GM21390 (cell line): ENCODE results near the gene TRPT1.

Experiments
- ATAC-seq: cut with Tn5 transposase; IDR thresholded peaks from one replicate; pipeline ENCODE4 v1.9.1; 2021; ENCODE audit not compliant: unreplicated experiment

The TRPT1 gene

GRCh38 chr11:64210301-64211020, 15.5 kb downstream of the TRPT1 start:
- ATAC-seq = no peak

DNA sequence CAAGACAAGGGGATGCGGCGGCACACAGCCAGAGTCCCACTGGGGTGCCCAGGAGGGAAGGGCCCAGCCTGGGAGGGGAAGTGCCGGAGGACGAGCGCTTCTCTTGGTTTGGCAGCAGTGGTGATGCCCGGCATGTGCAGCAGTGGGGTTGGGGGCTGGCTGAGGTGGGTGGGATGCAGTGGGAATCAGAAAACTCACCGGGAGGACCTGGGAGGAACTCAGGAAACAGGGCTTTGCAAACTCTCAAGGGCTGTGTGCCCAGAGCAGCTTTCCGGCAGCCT, 16.5 kb downstream of the TRPT1 start:
- no peak for ATAC-seq

DNA sequence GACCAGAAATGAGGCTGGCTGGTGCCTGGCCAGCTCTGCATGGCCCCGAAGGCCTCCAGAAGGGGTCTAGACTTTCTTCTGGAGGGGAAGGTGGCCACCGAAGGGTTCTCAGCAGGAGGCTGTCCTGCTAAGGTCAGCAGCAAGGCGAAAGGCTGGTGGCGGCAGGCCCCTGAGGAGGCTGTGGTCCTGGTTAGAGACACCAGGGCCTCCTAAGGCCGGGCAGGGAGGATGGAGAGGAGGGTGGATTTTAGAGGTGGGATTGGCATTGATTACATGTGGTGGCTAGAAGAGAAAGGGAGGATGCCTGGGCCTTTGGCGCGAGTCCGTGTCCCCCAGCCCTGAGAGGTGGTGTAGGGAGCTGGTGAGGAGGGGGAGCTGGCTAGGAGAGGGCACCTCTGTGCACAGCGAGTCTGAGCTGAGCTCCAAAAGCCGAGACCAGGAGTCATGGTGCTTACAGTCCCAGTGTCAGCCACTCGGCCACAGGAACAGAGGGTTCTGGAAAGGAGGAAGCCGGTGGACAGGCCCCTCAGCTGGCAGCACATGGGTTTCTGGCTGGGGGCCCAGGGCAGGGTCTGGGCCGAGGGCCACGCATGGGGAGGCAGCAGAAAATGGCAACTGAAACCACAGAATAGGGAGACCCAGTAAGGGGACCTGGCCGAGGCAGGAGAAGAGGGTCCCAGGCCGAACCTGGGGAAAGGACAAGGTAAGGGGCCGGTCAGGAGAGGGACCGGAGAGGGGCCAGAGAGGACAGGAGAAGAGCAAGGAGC, 17.0 kb downstream of the TRPT1 start:
- ATAC-seq = no peak

- no peak for ATAC-seq
Measured at GRCh38 chr11:64208086-64208795, 17.7 kb downstream of the TRPT1 start.

- peak; percentile 56 for ATAC-seq
Measured at GRCh38 chr11:64207256-64208085, 18.5 kb downstream of the TRPT1 start.

DNA sequence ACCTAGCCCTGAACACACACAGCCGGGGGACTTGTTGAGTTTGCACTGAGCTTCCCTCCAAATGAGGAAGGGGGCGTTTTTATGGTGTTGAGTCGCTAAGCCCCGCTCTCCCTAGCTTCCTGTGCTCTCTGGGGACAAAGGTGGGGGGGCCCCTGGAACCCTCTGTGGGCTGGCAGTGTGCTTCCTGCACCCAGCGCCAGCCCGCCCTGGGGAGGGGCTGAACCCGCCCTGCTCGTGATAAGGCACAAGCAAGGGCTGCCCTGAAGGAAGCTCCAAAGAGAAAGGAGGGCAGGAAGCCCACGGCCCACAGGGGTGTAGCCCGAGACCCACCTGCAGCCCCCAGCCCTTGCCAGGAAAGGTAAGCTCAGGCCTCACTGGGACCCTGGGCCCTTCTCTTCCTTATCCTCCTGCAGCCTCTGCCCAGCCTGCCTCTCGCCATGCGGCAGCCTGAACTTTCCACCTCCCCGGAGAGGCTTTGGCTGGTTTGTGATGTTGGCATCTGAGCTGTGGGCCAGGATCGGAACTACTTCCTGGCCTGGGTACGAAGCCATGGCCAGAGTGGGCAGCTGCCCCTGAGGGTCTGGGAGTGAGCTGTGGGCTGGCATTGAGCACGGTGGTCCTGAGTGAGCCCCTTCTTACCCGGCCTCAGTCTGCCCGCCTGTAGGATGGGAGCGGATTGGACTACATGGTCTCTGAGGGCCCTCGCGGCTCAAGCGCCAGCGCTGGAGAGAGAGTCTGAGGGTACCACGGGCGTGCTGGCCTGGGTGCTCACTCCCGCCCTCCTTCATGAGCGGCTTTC, 19.3 kb downstream of the TRPT1 start, which contains the start of gene FERMT3:
Gene FERMT3 (plus strand): TSS at position 265 of the 799 bp plus-strand sequence. CDS start 644 bp downstream, outside the sequence.
- ATAC-seq = peak; percentile 39

DNA sequence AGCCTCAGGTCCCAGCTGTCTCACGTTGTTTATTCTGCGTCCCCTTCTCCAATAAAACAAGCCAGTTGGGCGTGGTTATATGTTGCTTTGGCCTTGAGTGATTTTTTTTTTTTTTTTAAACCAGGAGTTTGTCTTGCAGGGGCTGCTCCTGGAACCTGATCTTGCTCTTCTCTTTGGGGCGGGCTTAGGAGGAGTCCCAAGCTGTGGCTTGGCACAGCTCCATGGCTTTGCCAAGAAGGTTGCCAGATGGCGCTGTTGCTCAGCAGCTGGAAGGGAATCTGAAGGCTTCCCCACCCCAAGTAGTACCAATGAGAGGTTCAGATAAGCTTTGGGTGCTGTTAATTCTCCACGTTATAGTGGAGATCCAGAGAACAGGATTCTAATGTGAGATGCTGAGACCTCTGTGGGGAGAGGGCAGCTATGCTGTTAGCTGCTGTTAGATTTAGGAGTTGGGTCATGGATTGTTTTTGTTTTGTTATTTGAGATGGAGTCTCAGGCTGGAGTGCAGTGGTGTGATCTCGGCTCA, 21.5 kb downstream of the TRPT1 start:
- ATAC-seq = no peak

DNA sequence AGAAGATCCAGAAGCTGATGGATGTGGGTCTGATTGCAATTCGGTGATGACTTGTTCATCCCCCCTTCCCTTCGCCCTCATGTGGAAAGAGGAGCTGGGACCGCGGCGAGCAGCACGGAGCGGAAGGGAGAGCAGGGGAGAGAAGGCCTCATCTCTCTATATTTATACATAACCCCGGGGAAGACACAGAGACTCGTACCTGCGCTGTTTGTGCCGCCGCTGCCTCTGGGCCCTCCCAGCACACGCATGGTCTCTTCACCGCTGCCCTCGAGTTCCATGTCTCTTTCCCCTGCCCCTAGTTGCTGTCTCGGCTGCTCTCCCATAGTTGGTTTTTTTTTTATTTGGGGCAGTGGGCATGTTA, 21.9 kb downstream of the TRPT1 start:
- ATAC-seq = no peak

GRCh38 chr11:64203421-64204079, 22.4 kb downstream of the TRPT1 start:
- no peak for ATAC-seq

DNA sequence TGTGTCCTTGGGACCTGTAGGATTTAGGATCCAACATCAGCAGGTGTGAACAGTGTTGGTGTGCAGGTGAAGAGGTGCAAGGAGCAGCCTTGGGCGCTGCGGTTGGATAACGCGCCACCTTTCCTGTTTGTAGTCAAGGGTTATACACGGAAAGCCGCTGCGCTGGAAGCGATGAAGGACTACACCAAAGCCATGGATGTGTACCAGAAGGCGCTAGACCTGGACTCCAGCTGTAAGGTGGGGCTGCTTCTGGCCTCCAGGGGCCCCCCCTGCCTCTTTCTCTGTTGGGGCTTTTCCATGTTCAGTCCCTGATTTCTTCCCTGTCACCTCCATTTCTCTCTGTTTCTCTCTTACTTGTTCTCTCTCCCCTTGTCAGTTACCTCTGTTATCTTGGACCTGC, 23.0 kb downstream of the TRPT1 start:
- no peak for ATAC-seq

DNA sequence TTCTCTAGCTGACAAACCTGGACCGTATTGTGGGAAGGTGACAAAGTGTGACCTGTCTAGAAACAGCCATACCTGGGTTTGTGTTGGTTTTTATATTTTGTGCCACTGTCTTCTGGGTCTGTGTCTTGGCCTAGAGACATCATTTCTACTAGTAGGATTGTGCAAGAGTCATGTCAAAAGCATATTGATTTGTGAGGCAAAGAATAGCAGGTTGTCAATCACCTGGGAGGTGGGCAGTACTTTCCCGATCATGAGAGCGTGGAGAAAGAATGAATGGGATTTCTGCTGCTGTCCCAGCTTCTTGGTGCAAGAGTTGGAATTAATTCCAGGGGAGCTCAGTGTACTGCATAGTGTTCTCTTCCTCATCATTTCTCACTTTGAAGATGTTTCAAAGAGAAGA, 24.4 kb downstream of the TRPT1 start:
- ATAC-seq = no peak

DNA sequence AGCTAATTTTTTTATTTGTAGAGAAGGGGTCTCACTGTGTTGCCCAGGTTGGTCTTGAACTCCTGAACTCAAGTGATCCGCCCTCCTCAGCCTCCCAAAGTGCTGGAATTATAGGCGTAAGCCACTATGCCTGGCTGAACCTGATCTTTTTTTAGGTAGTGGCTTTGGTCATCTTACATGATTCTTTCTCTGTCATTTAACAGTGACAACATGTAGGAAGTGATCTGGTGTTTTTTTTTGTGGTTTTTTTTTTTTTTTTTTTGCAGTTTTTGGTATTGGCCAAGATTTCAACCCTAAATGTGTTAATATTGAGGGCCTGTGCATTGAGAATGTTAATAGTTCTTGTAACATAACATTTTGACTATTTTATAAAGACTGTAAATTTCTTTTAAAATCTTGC, 27.5 kb downstream of the TRPT1 start:
- ATAC-seq = no peak

DNA sequence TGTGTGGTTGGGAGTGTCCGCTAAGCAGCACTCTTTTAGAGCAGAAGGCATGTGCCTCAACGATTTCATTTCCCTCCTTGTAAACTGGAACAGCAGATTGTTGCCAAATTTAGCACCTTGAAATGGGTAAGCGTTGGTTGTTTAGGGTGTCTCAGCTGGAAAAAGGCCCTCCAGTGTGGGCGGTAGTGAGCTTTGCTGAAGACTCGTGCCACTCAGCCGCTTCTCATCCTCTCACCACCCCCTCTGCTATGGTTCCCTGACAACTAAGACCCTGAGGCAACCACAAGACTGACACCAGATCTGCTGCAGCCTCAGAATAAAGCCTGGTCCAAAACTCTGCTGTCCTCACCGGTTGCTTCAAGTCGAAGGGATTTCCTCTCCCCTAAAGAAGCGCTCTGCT, 29.4 kb downstream of the TRPT1 start:
- ATAC-seq = no peak

- ATAC-seq = no peak
Measured at GRCh38 chr11:64192434-64192833, 33.6 kb downstream of the TRPT1 start.

GRCh38 chr11:64186492-64187165, 39.4 kb downstream of the TRPT1 start:
- ATAC-seq = no peak

DNA sequence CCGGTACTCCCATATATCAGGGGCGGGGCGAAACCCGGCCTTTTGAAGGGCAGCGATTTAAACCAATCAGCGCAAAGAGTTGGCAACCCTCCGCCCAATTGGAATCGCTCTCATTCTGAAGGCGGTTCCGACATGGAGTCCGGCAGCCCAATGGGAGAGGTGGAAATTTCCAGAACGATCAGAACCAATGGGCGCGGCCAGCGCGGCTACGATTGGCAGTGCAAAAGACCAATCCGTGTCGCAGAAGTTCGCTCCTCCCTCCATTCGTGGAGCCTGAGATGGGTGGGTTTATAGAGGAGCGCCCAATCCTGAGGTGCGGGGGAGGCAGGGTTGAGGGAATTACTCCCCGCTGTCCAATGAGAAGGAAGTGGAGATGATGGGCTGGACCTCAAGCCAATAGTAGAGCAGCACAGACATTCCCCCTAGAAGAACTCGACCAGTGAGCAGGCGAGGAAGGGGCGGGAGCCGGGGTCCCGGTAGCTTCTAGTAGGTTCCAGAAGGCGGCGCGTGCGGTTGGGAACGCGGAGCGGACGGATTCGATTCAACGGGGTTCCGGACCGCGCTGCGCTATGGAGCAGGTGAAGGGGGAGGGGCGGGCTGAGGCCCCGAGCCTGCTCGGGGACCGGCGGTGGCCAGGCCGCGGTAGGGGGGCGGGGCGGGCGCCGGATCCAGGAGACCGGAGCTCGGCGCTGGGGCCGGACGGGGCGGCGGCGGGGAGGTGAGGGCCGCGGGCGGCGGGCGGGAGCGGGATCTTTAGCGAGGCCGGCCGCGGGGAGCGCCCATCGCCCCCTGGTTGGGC, 40.1 kb downstream of the TRPT1 start, which contains the start of gene STIP1:
Gene STIP1 (plus strand): TSS at position 479 of the 799 bp plus-strand sequence. CDS start 91 bp downstream, at position 570.
- peak; percentile 86 for ATAC-seq

DNA sequence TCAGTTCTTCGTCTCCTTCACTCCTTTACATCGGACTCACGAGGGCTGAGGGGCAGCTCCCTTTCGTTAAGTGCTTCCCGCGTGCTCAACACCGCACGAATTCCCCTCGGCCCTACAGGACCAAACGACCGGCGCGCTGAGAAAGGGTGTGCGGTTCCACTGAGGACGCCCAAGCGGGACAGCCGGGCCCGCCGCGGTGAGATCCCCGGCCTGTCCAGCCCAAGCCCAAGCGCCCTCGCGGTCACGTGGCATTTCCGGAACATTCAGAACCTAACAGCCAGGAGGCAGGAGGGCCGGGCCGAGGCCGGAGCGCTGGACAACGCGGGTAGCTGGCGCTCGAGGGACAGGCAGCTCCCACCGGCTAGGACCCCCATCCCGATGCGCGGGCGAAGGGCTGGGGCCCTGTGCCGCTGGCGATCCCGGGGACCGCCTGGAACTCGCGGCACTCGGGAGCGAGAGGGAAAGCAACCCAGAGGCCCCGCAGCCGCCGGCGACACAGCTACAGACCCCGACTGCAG, 40.8 kb downstream of the TRPT1 start:
- peak; percentile 18 for ATAC-seq

DNA sequence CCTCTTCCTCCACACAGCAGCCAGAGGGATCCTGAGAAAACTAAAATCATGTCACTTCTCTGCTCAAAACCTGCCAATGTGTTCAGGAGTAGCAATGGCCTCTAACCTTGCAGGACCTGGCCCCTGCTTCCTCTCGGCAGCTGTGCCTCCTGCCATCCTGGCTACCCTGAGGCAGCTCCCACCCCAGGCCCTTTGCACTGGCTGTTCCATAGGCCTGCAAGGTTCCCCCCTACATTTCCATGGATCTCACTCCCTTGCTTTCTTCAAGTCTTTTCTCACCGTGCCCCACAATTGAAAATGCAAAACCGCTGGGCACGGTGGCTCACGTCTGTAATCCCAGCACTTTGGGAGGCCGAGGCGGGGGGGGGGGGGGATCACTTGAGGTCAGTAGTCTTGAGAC, 42.1 kb downstream of the TRPT1 start:
- ATAC-seq = no peak
